GM12891 (cell line): Measurements from ENCODE around the gene KRT81.

Experiments
- PAX5 ChIP-seq: IDR thresholded peaks from 2 replicates; pipeline ENCODE4 v1.6.1; 2011; ENCODE audit warnings: low read length, moderate library complexity, mild to moderate bottlenecking; ENCODE audit not compliant: insufficient read depth, severe bottlenecking
- POLR2A ChIP-seq: IDR thresholded peaks from 2 replicates; pipeline ENCODE4 v1.6.1; 2011; ENCODE audit warnings: low read depth, low read length, control low read depth
- POLR2AphosphoS5 ChIP-seq: IDR thresholded peaks from 2 replicates; pipeline ENCODE4 v1.6.1; 2011; ENCODE audit warnings: low read depth, low read length, control low read depth
- SPI1 ChIP-seq: IDR thresholded peaks from 2 replicates; pipeline ENCODE4 v1.6.1; 2011; ENCODE audit warnings: low read depth, low read length, control low read depth

DNA sequence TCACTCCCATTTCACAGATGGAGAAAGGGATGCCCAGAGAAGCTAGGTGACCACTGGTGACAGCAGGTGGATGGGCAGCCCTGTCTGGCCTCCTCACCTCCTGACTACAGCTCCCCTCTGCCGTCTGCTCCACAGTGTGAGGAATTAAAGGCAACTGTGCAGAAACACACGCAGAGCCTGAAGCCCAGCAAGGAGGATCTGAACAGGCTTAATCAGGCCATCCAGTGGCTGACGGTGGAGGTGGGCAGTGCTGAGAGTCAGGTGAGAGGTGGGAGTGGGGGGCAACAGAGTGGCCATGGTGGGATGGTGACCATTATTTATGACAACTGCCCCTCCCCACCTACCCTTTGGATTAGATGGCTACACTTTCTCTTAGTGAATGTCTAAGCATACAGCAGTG lies 15.6 kb downstream of the KRT81 start:
- TF ChIP-seq POLR2A (no peak), POLR2AphosphoS5 (no peak), PAX5 (no peak), SPI1 (no peak)
